GM21447 (cell line): ENCODE data around the gene SMIM7.

Experiments used
- ATAC-seq: cut with Tn5 transposase; IDR thresholded peaks from one replicate; pipeline ENCODE4 v1.9.1; 2021; ENCODE audit not compliant: unreplicated experiment

Gene SMIM7

DNA sequence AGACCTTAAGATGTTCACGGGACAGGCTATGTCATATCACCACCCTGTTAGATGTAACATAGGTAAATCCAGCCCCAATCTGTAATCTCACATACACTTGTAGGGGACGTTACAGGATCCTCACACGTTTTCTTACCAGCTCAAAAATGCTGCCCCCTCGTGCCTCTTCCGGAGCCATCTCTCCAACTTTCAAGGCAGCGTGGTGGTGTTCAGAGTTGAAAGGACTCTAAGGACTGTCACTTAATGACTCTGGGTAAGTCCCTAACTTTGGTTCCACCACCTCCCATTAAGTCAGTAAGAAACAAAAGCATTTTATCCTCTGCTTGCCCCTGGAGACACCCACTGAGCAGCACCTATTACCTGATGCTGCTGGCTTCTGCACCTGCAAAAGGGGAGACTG is 36.4 kb downstream of the SMIM7 start:
- ATAC-seq = no peak

GRCh38 chr19:16623066-16623465 is 36.9 kb downstream of the SMIM7 start:
- ATAC-seq = no peak

DNA sequence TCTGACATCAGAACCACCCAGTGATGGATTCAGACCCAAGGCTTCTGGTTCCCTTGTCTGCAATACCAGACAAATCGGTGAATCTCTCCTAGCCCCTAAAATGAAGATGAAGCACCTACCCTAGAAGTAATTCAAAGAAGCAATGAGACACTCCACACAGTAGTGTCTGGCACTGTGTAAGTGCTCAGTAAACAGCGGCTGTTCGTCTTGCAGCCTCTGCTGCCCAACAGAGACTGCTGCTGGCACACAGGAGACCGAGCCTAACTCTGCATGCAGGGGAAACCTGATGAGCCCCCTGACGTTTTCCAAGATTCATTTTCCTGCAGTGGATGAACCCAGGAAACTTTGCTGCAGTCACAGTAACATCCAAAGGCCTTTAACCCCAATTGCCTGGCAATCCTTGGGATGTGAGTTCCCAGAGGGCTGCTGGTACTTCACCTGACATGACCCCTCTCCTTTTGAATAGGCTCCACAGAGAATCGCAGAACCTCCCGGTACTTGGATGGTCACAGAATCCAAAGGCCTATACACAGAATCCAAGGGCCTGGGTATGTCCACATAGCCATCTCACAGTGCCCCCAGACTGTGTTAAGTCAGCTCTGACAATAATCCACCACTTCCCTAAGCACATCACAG is 38.7 kb downstream of the SMIM7 start:
- ATAC-seq = no peak

- ATAC-seq = no peak
Observed at GRCh38 chr19:16620584-16620983, 39.4 kb downstream of the SMIM7 start.

- no peak for ATAC-seq
Observed at GRCh38 chr19:16620018-16620417, 39.9 kb downstream of the SMIM7 start.

GRCh38 chr19:16619457-16619856 is 40.5 kb downstream of the SMIM7 start:
- no peak for ATAC-seq

DNA sequence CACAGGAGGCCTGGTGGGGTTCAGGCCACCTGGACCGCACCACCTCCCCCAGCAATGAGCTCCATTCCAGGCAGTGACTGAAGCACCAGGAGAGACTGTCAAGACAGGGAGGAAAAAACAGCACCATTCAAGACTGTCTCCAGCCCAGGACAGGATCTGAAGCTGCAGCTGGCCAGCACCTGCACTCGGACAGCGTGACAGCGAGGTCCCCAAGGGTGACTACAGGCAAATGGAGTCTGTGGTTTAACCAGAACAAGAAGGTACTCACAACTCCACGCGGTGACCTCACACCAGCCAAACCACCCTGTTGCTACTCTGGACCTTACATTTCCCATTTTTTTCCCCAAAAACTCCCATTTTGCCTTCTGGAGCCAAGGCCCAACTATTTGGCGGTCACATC is 41.7 kb downstream of the SMIM7 start:
- no peak for ATAC-seq

GRCh38 chr19:16615808-16616207 is 44.1 kb downstream of the SMIM7 start:
- no peak for ATAC-seq

GRCh38 chr19:16614941-16615340 is 45.0 kb downstream of the SMIM7 start:
- no peak for ATAC-seq

DNA sequence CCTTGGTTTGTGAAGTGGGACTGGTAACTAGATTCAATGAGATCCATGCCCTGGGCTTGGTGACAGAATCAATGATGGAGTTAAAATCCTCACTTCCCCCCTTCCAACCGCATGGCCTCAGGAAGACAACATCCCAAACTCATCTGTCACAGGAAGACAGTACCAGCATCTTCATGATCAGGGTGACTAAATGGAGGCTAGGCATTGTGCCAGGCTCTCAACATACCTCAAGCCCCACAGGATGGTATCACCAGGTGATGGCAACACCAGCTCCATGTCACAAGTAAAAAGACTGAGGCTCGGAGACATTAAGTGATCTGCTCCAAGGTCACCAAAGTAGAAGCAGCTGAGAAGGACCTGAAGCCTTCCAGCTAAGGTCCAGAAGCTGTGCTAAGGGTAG is 46.1 kb downstream of the SMIM7 start:
- ATAC-seq = no peak

DNA sequence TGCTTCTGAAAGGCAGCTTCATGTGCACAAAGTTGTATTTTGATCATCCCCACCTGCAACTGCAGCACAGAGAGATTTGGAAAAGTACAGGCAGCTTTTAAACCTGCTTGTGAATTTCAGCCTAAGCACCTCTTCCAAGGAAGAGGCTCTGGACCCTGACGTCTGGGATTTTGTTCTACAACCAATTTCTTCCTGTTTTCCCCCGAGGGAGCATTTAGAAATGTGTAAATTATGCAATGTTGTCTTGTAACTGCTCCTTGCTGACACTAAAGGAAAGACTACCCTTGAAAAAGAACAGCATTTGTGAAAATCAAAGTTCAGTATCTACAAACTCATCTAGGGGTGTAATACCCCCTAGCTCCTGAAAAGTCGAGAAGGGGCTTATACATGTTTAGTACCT is 47.3 kb downstream of the SMIM7 start:
- ATAC-seq = no peak

DNA sequence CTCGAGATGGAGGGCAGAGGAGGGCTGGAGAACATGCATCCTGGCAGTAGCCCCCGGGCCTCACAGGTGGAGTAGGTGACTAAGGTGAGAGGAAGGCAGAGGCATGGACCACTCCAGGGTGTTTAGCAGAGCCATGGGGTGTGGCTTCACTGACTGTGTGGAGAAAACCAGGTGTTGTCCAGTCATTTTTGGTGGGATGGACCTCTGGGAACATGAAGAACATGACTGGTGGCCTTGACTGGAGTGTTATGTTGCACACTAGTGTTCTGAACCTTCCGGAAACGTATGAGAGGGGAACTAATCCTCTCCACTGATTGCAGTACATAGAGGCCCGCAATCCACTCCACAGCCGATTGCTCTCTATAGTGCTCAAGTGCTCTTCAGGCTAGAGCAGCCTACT is 48.8 kb downstream of the SMIM7 start:
- no peak for ATAC-seq

DNA sequence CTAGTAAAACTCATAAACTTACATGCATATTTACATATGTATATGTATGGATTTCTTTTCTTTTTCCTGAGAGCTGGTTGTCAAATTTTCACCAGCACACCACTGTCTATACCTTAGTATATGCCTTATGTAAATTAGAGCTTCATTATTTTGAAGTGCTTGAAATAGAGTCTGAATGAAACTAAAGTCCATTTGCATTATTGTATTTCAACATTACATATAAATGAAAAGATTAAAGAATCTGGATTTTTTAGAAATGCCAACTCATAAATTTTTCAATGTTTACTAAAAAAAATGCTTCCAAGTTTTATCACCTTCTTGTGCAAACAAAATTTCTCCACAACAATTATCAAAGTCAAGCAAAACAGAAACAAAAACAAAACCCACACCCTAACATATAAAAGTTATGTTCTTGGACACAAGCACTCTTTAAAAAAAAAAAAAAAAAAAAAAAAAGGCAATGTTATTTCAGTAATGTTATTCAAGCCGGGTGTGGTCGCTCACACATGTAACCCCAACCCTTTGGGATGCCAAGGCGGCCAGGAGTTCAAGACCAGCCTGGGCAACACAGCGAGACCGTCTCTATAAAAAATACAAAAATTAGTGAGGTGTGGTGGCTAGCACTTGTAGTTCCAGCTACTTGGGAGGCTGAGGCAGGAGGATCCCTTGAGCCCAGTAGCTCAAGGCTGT is 50.3 kb downstream of the SMIM7 start:
- no peak for ATAC-seq

GRCh38 chr19:16608290-16608739 is 51.6 kb downstream of the SMIM7 start:
- no peak for ATAC-seq

DNA sequence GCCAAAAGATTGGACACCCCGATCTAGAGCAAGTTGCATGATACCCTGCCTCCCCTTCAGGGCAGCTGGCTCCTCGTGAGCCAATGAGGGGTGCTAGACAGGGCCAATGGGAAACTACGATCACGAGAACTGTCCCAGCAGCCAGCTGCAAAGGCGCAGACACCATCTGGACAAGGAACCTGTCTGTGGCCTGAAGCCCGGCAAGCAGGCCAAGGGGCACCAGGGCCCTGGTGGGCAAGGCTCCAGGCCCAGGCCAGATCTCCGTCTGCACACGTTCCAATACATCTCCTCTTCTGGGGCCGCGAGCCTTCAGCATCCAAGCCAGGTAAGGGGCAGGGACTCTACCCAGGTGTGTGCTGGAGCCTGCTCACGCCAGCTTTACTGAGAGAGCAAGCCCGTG is 52.1 kb downstream of the SMIM7 start:
- ATAC-seq = no peak

- ATAC-seq = no peak
Observed at GRCh38 chr19:16605553-16605994, 54.4 kb downstream of the SMIM7 start.

GRCh38 chr19:16605115-16605514 is 54.8 kb downstream of the SMIM7 start:
- ATAC-seq = no peak

DNA sequence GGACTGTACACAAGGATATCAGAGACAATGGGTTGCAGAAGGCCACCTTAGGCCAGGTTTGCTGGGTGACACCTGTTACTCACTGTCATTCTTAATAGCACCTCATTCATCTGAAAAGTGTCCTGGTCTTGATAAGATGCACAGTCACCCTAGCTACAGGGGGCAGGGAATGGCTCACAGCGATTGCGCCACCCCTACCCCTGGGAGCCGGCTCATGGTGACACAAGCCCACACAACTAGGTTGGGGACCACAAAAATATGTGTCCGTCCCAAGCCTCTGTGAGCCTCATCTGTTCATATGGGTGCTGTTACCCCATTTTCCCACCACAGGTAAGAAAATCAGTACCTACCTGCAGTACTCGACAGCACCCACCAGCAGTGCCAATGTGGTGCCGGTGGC is 55.3 kb downstream of the SMIM7 start:
- ATAC-seq = no peak

DNA sequence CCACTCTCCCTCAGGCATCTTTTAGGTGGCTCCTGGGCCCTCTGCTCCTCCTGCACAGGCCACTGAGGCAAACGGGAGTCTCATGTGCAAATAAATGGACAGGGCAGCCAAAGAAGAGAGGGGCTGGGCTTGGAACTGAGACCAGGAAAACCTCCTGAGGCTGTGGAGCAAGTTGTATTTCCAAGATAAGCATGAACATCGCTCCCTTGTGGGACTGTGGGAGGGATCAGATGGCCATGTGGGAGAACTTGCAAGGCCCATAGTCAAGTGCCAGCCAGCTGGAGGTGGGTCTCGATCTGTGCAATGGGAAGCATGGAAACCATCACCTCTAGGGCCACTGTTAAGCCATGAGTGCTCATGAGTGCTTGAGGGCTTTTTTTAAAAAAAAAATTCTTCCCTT is 56.9 kb downstream of the SMIM7 start:
- ATAC-seq = no peak

- ATAC-seq = no peak
Observed at GRCh38 chr19:16601378-16602052, 58.4 kb downstream of the SMIM7 start.

DNA sequence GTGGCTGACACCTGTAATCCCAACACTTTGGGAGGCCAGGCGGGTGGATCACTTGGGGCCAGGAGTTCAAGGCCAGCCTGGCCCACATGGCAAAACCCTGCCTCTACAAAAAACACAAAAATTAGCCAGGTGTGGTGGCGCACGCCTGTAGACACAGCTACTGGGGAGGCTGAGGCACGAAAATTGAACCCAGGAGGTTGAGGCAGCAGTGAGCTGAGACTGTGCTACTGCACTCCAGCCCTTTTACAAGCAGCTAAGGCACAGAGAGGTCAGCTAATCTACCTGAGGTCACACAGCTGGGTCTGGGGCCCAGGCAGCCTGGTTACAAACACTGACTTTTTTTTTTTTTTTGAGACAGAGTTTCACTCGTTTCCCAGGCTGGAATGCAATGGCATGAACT is 59.1 kb downstream of the SMIM7 start:
- ATAC-seq = no peak

DNA sequence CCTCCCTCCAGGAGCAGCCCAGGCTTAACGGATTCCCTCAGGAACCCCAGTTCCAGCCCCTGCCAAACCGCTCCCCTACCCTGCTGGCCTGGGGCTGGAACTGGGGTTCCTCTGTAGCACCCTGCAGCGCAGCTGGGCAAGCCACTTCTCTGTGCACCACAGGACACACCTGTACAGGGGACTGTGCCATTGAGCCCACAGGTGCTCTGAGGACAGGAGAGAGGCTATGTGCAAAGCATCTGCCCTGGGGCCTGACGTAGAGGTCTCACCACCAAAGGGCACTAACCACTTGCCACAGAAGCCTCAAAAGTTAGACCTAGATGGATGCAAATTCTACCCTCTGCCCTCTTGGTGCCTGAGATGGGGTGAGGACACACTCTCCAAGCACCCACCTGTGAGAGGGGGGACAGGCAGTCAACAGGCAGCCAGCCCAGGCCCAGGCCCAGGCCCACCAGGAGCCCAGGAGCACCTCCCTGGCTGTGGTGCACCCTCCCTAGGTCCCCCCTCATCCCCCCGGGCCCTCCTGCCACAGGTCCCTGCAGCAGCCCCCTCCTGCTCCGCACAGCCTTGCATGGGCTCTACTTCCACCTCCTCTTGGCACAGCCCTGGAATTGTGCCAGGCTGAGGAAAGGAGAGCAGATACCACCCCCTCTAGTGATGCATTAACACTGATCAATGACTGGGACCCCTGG is 60.1 kb downstream of the SMIM7 start:
- ATAC-seq = no peak
